Right lobe of liver (tissue), 6 donors: ENCODE measurements around the gene SLC2A3. TPM values are rescaled to one million over a fixed set of nuclear protein-coding genes. Genes with fewer than 3 reads are reported as not detected.
"Not testable (repeated sequence)": the region's sequence is repeated elsewhere in the genome, so short reads cannot be mapped to it uniquely, and the experiment has no call there.

Experiments used
- ATAC-seq, 4 donors: fragments of 200-7000 bp; cut with Tn5 transposase; one replicate each; pipeline ENCODE4 v1.9.1; 2020; ENCODE audit warnings: mild to moderate bottlenecking in 4 of 4, moderate library complexity in 4 of 4
- DNase-seq, 3 donors: peaks; one replicate each; pipeline ENCODE4 v3.0.0-alpha.2; 2020
- H3K27ac ChIP-seq, 3 donors: fragments of 200-600 bp; one replicate each; pipeline ENCODE4 v1.8.0; 2022
- H3K27me3 ChIP-seq, 2 donors: fragments of 200-600 bp; one replicate each; pipeline ENCODE4 v1.8.0; 2022
- H3K36me3 ChIP-seq, 4 donors: fragments of 200-600 bp; sonication (generic) in 1 of 4; one replicate each; pipeline versions ENCODE4 v1.5.1 to v1.8.0; 2017 to 2022; ENCODE audit warnings: control low read depth in 1 of 4
- H3K4me1 ChIP-seq, 4 donors: fragments of 200-600 bp; sonication (generic) in 1 of 4; one replicate each; pipeline versions ENCODE4 v1.5.1 to v1.8.0; 2017 to 2022; ENCODE audit warnings: control low read depth in 1 of 4
- H3K4me3 ChIP-seq, 3 donors: fragments of 200-600 bp; one replicate each; pipeline ENCODE4 v1.8.0; 2022
- H3K9me3 ChIP-seq, 4 donors: fragments of 200-600 bp; sonication (generic) in 1 of 4; one replicate each; pipeline versions ENCODE4 v1.5.1 to v1.8.0; 2017 to 2022; ENCODE audit warnings: control low read depth in 1 of 4
- CTCF ChIP-seq, 4 donors: fragments of 200-600 bp in 3 of 4; fragments of 450-650 bp in 1 of 4; IDR thresholded peaks; one replicate each; pipeline versions ENCODE4 v1.5.1 to v1.8.0; 2016 to 2022; ENCODE audit warnings: antibody characterized with exemption in 4 of 4, mild to moderate bottlenecking in 2 of 4
- POLR2A ChIP-seq: fragments of 450-650 bp; IDR thresholded peaks from one replicate; pipeline ENCODE4 v1.6.1; 2017; ENCODE audit warnings: antibody characterized with exemption, mild to moderate bottlenecking
- WGBS: methylation state at CpG from one replicate; pipeline ENCODE4 v1.1.6; 2018; ENCODE audit warnings: low coverage, low lambda C conversion rate; ENCODE audit not compliant: insufficient coverage; ENCODE audit errors: missing lambda C conversion rate; 5-methylcytosine and 5-hydroxymethylcytosine counted together
- intact Hi-C, 2 donors: fragments of 100-400 bp; cut with DNase I; formaldehyde crosslinking; loops; one replicate each; pipeline versions ENCODE4 v1.11.2 to v1.14.1; 2022
- total RNA-seq, 6 experiments: library from RNA; depleted of rRNA in 2 of 6; stranded (reverse); fragments of >200 nt in 2 of 6; fragmentation: NEBNext Ultra II Directional in 3 of 6; extraction: Animal tissue kit (Norgen Biotek cat#: 25700) in 3 of 6; gene quantifications; one replicate each; pipeline versions ENCODE4 v1.1.0 to v1.2.4, GENCODE V29; 2016 to 2023
- donor health status: DM: no; HTN: yes; CAD: no.
- donor health status: DM: no; HTN: no; CAD: no.
- donor health status: DM: no; HTN: no; CAD: no.
- donor health status: DM: no; HTN: yes; CAD: no.
- donor health status: DM: no; HTN: yes; CAD: no.

Gene SLC2A3
- total RNA-seq, 6 experiments from 2014 or later = 6.6 to 53.5 (median 8.4) TPM

- H3K27me3 ChIP-seq = no peaks in the 10 kb centered on the region
- TF ChIP-seq POLR2A (no peak), CTCF (IDR thresholded peaks at IDR 0.05) (no peak)
- ATAC-seq = no peak
- no peak overlapping the region for H3K27ac ChIP-seq
- peaks cover 0 to 6% (median 0%) of the 10 kb centered on the region in 4 donors for H3K4me1 ChIP-seq
- intact Hi-C loops = no loop called here
- WGBS = 83% methylated on average over 2 of the region's 6 CpGs
- no peak for DNase-seq
- H3K36me3 ChIP-seq = no peaks in the 10 kb centered on the region
- H3K9me3 ChIP-seq = no peaks in the 10 kb centered on the region
- H3K4me3 ChIP-seq = no peak overlapping the region
Measured at GRCh38 chr12:7973457-7973825, 37.5 kb upstream of the SLC2A3 start.

DNA sequence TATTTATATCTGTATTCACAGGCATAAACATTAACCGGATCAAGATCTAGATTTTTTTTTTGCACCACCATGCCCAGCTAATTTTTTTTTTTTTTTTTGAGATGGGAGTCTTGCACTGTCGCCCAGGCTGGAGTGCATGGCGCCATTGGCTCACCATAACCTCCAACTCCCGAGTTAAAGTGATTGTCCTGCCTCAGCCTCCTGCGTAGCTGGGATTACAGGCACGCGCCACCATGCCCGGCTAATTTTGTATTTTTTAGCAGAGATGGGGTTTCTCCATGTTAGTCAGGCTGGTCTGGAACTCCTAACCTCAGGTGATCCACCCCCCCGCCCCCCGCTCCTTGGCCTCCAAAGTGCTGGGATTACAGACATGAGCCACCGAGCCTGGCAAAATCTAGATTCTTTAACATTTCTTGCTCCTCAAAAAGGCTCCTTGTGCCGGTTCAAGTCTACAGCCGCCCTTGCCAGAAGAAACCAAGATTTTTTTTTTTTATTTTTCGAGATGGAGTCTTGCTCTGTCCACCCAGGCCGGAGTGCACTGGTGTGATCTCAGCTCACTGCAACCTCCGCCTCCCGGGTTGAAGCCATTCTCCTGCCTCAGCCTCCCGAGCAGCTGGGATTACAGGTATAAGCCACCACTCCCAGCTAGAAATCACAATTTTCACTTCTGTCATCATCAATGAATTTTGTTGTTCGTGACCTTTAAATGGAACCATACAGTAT is 36.9 kb upstream of the SLC2A3 start:
- H3K27ac ChIP-seq = peak overlapping the region in 1 of 3 donors; percentile 48

GRCh38 chr12:7972269-7972668 is 36.3 kb upstream of the SLC2A3 start:
- WGBS = 16% methylated on average over 3 of the region's 9 CpGs
- H3K36me3 ChIP-seq, H3K27me3 ChIP-seq, intact Hi-C loops, H3K9me3 ChIP-seq, DNase-seq, H3K4me1 ChIP-seq, H3K4me3 ChIP-seq: not testable (repeated sequence)
- peak in 3 of 4 donors; percentile 10 to 21 (median 15) for ATAC-seq
- peak overlapping the region in 1 of 3 donors; percentile 48 for H3K27ac ChIP-seq

More for the DNA sequence above, 36.9 kb upstream of the SLC2A3 start:
- Histone ChIP-seq H3K27me3 (no peaks in the 10 kb centered on the region), H3K4me1 (peaks cover 0 to 6% (median 0%) of the 10 kb centered on the region in 4 donors), H3K36me3 (no peaks in the 10 kb centered on the region), H3K4me3 (no peak overlapping the region), H3K9me3 (no peaks in the 10 kb centered on the region)
- WGBS = 74% methylated on average over 16 of the region's 19 CpGs
- ATAC-seq = no peak
- intact Hi-C loops = no loop called here
- no peak for TF ChIP-seq CTCF (IDR thresholded peaks at IDR 0.05)
- no peak for TF ChIP-seq POLR2A
- no peak for DNase-seq

DNA sequence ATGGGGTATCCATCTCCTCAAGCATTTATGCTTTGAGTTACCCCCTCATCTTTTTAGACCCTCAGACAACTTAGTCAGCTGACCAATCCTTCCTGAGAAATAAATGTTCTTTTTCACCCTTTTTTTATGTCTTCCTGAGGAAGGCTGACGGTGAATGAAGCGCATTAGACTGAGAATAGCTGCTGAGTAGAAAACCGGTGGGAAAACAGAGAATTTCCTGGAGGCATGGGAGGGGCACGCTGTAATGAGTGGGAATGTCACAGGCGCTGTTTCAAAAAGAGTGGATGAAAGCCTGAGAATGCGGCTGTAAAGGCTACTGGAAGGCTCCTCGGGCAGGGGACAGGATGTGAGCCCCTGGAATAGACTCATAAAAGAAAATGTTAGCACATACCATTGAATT is 35.8 kb upstream of the SLC2A3 start:
- intact Hi-C loops, DNase-seq, H3K36me3 ChIP-seq, H3K27me3 ChIP-seq, H3K4me3 ChIP-seq, H3K4me1 ChIP-seq, H3K9me3 ChIP-seq: not testable (repeated sequence)
- peak overlapping the region; percentile 62 to 93 (median 69) for H3K27ac ChIP-seq
- WGBS = 33% methylated on average over 5 of the region's 7 CpGs
- ATAC-seq = peak in 2 of 4 donors; percentile 22 to 26

GRCh38 chr12:7970475-7971252 is 34.7 kb upstream of the SLC2A3 start:
- TF ChIP-seq CTCF (IDR thresholded peaks at IDR 0.05) = no peak
- TF ChIP-seq POLR2A = no peak
- no peaks in the 10 kb centered on the region for H3K9me3 ChIP-seq
- H3K27me3 ChIP-seq = no peaks in the 10 kb centered on the region
- peak; percentile 93 to 96 (median 94) for ATAC-seq
- DNase-seq = peak; percentile 80 to 90 (median 87)
- peaks cover 0 to 6% (median 0%) of the 10 kb centered on the region in 4 donors for H3K4me1 ChIP-seq
- H3K36me3 ChIP-seq = no peaks in the 10 kb centered on the region
- peak overlapping the region; percentile 21 to 30 (median 26) for H3K4me3 ChIP-seq
- 2% methylated on average over 39 of the region's 49 CpGs for WGBS
- H3K27ac ChIP-seq = peak overlapping the region; percentile 62 to 93 (median 69)
- intact Hi-C loops = no loop called here
